ELR (cell line): ENCODE data around the gene ABCF2.
A peak's percentile ranks its signal among the peaks of the same experiment; 100 is the strongest.

ENCODE experiments used
- DNase-seq: peaks from one replicate; pipeline ENCODE4 v3.0.0-alpha.2; 2015; ENCODE audit warnings: low read depth

The ABCF2 gene

GRCh38 chr7:151225948-151226510 is 976 bp downstream of the ABCF2 start:
- DNase-seq, result peak; percentile 31

GRCh38 chr7:151223728-151224127 is 3.3 kb downstream of the ABCF2 start:
- DNase-seq, result no peak

- no peak for DNase-seq
These were observed 8.8 kb downstream of the ABCF2 start for GRCh38 chr7:151218170-151218569.

- no peak for DNase-seq
These were observed 11.6 kb downstream of the ABCF2 start for GRCh38 chr7:151215396-151215795.

- no peak for DNase-seq
These were observed 13.2 kb downstream of the ABCF2 start for GRCh38 chr7:151213826-151214225.

GRCh38 chr7:151212626-151213025 is 14.4 kb downstream of the ABCF2 start:
- no peak for DNase-seq

- no peak for DNase-seq
These were observed 15.7 kb downstream of the ABCF2 start for GRCh38 chr7:151211155-151211772.

GRCh38 chr7:151210087-151210854 is 16.7 kb downstream of the ABCF2 start, which contains the start of gene H2BK1:
TSS of gene H2BK1 (minus strand) at chr7:151210488. CDS start at chr7:151210318, 170 bp downstream.
- no peak for DNase-seq

GRCh38 chr7:151209588-151209987 is 17.4 kb downstream of the ABCF2 start:
- no peak for DNase-seq

GRCh38 chr7:151208253-151208862 is 18.6 kb downstream of the ABCF2 start:
- DNase-seq, result no peak

GRCh38 chr7:151207804-151208203 is 19.2 kb downstream of the ABCF2 start:
- DNase-seq, result no peak

GRCh38 chr7:151207315-151207714 is 19.7 kb downstream of the ABCF2 start:
- DNase-seq, result no peak

GRCh38 chr7:151206914-151207313 is 20.1 kb downstream of the ABCF2 start:
- no peak for DNase-seq

- no peak for DNase-seq
These were observed 21.3 kb downstream of the ABCF2 start for GRCh38 chr7:151205730-151206129.

- DNase-seq, result no peak
These were observed 22.5 kb downstream of the ABCF2 start for GRCh38 chr7:151204383-151205032.

GRCh38 chr7:151202836-151203235 is 24.2 kb downstream of the ABCF2 start:
- DNase-seq, result no peak

- no peak for DNase-seq
These were observed 25.3 kb downstream of the ABCF2 start for GRCh38 chr7:151201751-151202150.

GRCh38 chr7:151201344-151201743 is 25.7 kb downstream of the ABCF2 start:
- no peak for DNase-seq

GRCh38 chr7:151198945-151199848 is 27.8 kb downstream of the ABCF2 start:
- no peak for DNase-seq

- DNase-seq, result no peak
These were observed 29.1 kb downstream of the ABCF2 start for GRCh38 chr7:151197932-151198331.
